GM21447 (cell line): Measurements from ENCODE around the gene PPP6R2.

ENCODE experiments used
- ATAC-seq: cut with Tn5 transposase; IDR thresholded peaks from one replicate; pipeline ENCODE4 v1.9.1; 2021; ENCODE audit not compliant: unreplicated experiment

Gene PPP6R2

GRCh38 chr22:50342651-50343540, at the start of gene PPP6R2:
Gene PPP6R2, plus strand, starts transcription at chr22:50343327. Its CDS starts 50,582 bp downstream, at chr22:50393909.
- peak; percentile 62 for ATAC-seq

- ATAC-seq, result no peak
Observed at GRCh38 chr22:50293441-50294318, 49.4 kb upstream of the PPP6R2 start.

GRCh38 chr22:50294319-50294656, 48.8 kb upstream of the PPP6R2 start:
- ATAC-seq, result no peak

- no peak for ATAC-seq
Observed at GRCh38 chr22:50296658-50297490, 46.3 kb upstream of the PPP6R2 start.

GRCh38 chr22:50297510-50298265, 45.4 kb upstream of the PPP6R2 start:
- ATAC-seq, result no peak

GRCh38 chr22:50298266-50298637, 44.9 kb upstream of the PPP6R2 start:
- ATAC-seq, result no peak

- no peak for ATAC-seq
Observed at GRCh38 chr22:50298937-50299784, 44.0 kb upstream of the PPP6R2 start.

GRCh38 chr22:50299785-50300619, 43.1 kb upstream of the PPP6R2 start:
- no peak for ATAC-seq

GRCh38 chr22:50300620-50301257, 42.4 kb upstream of the PPP6R2 start:
- no peak for ATAC-seq

GRCh38 chr22:50301581-50301991, 41.5 kb upstream of the PPP6R2 start:
- ATAC-seq, result no peak

- ATAC-seq, result no peak
Observed at GRCh38 chr22:50302041-50302541, 41.0 kb upstream of the PPP6R2 start.

GRCh38 chr22:50302564-50302963, 40.6 kb upstream of the PPP6R2 start:
- no peak for ATAC-seq

GRCh38 chr22:50303515-50303847, 39.6 kb upstream of the PPP6R2 start:
- ATAC-seq, result no peak

GRCh38 chr22:50303848-50304527, 39.1 kb upstream of the PPP6R2 start:
- ATAC-seq, result no peak

- no peak for ATAC-seq
Observed at GRCh38 chr22:50304528-50305392, 38.4 kb upstream of the PPP6R2 start.

GRCh38 chr22:50305393-50305922, 37.7 kb upstream of the PPP6R2 start:
- ATAC-seq, result no peak
